Muscle of leg (tissue), 11 donors: ENCODE results near the gene ATP6V0A4. TPM values are rescaled to one million over a fixed set of nuclear protein-coding genes. Genes with fewer than 3 reads are reported as not detected.
"Not testable (repeated sequence)": the region's sequence is repeated elsewhere in the genome, so short reads cannot be mapped to it uniquely, and the experiment has no call there.

Experiments used
- DNase-seq: peaks from one replicate; pipeline ENCODE4 v3.0.0; 2013
- H3K27ac ChIP-seq: one replicate; pipeline ENCODE4 v1.5.1; 2013; ENCODE audit warnings: mild to moderate bottlenecking, low read length, control low read depth
- H3K27me3 ChIP-seq: one replicate; pipeline ENCODE4 v1.6.1; 2013; ENCODE audit warnings: low read length; ENCODE audit not compliant: control insufficient read depth, insufficient read depth
- H3K36me3 ChIP-seq: one replicate; pipeline ENCODE4 v1.6.1; 2013; ENCODE audit warnings: low read length; ENCODE audit not compliant: control insufficient read depth, insufficient read depth
- H3K4me1 ChIP-seq: one replicate; pipeline ENCODE4 v1.6.1; 2013; ENCODE audit warnings: low read length; ENCODE audit not compliant: control insufficient read depth, insufficient read depth
- H3K4me3 ChIP-seq: one replicate; pipeline ENCODE4 v1.5.1; 2013; ENCODE audit warnings: low read length, control low read depth
- H3K9me3 ChIP-seq: replicated peaks from 2 replicates; pipeline ENCODE4 v1.6.1; 2013; ENCODE audit warnings: low read depth, low read length; ENCODE audit not compliant: control insufficient read depth
- WGBS: methylation state at CpG from one replicate; pipeline ENCODE4 v1.1.5; 2013; ENCODE audit warnings: missing lambda C conversion rate; ENCODE audit not compliant: insufficient coverage; 5-methylcytosine and 5-hydroxymethylcytosine counted together
- polyA plus RNA-seq, 8 donors: library from polyadenylated mRNA; unstranded; fragments of 120-200 nt; gene quantifications; one replicate each; pipeline versions ENCODE4 v1.2.1 to v1.2.3, GENCODE V29; 2013; ENCODE audit warnings: inconsistent platforms in 1 of 8, low replicate concordance in 1 of 8; ENCODE audit not compliant: insufficient read length in 8 of 8, insufficient read depth in 1 of 8
- total RNA-seq: library from RNA; stranded (reverse); fragments of 120-200 nt; gene quantifications from one replicate; pipeline ENCODE4 v1.2.4, GENCODE V29; 2013

ATP6V0A4 gene
- total and polyA plus RNA-seq, 9 donors, result 0.04 to 0.18 (median 0.10) TPM; not detected in 1

DNA sequence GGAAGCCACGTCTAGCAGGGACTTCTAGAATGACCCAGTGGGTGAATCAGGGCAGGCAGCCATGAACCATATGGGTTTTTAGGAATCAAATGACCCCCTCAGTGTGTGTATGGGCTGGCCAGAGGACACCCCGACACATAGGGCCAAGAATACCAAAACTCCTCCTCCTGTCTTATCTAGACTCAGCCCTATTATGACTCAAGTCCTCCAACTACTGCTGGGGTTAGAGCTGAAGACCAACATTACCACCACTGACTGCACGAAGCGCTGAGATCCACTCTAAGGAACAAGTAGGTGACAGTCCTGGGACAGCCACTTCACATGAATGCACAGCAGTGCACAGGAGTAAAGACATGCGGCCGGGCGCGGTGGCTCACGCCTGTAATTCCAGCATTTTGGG lies 85.3 kb downstream of the ATP6V0A4 start:
- H3K9me3 ChIP-seq, result no peaks in the 10 kb centered on the region
- 93% methylated on average over 6 of the region's 9 CpGs for WGBS
- H3K4me3 ChIP-seq, result no peak overlapping the region
- H3K27me3 ChIP-seq, result no peaks in the 10 kb centered on the region
- H3K27ac ChIP-seq, result no peak overlapping the region
- no peak for DNase-seq
- H3K36me3 ChIP-seq, result no peaks in the 10 kb centered on the region
- H3K4me1 ChIP-seq, result no peaks in the 10 kb centered on the region

DNA sequence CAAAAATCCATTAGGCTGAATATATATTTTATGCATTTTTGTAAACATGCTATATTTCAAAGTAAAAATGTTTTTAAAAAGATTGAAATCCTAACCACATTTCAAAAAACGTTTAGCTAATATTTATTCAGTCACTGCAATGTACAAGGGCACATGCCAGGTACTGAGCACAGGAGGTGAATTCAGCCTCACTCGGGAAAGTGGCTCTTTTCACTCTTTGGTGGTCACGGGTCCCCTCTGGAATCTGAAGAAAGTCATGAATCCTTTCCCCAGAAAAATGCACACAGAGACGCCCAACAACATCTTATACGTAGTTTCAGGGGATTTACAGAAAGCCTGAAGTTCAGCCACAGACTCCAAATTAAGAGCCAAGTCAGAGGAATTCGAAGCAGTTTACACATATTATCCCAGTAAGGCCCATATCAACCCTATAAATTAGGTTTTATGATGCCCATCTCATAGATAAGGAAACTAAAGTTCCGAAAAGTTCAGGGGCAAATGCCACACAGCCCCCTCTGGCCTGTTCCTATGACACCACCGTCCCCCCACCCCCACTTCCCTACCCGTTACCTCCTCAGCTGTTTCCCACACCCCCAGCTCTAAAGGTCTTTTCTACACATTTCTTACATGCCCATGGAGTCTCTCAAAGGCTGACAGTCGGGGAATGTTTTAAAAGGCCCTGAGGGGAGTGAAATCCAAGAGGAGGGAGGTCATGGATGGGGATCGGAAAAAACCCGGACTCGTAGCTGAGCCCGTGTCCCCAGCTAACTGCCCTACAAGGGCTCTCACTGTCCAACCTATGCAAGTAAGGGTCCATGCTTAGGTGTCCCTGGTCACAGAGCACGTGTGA lies 87.2 kb downstream of the ATP6V0A4 start:
- DNase-seq, result no peak
- no peaks in the 10 kb centered on the region for H3K9me3 ChIP-seq
- WGBS, result 65% methylated on average over 8 of the region's 15 CpGs
- H3K27ac ChIP-seq, result no peak overlapping the region
- H3K4me3 ChIP-seq, result no peak overlapping the region
- no peaks in the 10 kb centered on the region for H3K36me3 ChIP-seq
- H3K27me3 ChIP-seq, result no peaks in the 10 kb centered on the region
- no peaks in the 10 kb centered on the region for H3K4me1 ChIP-seq

DNA sequence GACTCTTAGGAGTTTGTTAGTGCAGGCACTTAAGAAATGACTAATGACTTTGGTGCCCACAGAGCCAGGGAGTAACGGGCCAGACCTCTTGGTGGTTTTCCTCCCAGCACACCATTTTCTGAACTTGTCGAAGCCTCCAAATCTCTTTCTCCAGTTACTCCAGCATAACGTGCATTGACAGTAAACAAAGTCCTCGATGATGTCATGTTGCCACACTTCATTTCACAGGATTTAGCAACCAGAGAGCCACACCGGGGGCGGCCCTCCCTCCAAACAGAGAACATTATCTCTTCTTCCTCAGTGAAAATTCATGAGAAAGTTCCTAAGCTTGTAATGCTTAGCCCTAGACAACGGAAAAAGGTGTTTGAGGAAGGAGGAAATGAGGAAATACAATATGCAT lies 92.8 kb downstream of the ATP6V0A4 start:
- H3K27ac ChIP-seq, result no peak overlapping the region
- no peaks in the 10 kb centered on the region for H3K27me3 ChIP-seq
- H3K4me1 ChIP-seq, result no peaks in the 10 kb centered on the region
- H3K36me3 ChIP-seq, result no peaks in the 10 kb centered on the region
- no peaks in the 10 kb centered on the region for H3K9me3 ChIP-seq
- WGBS, result 59% methylated on average over 4 of the region's 7 CpGs
- no peak overlapping the region for H3K4me3 ChIP-seq
- no peak for DNase-seq

DNA sequence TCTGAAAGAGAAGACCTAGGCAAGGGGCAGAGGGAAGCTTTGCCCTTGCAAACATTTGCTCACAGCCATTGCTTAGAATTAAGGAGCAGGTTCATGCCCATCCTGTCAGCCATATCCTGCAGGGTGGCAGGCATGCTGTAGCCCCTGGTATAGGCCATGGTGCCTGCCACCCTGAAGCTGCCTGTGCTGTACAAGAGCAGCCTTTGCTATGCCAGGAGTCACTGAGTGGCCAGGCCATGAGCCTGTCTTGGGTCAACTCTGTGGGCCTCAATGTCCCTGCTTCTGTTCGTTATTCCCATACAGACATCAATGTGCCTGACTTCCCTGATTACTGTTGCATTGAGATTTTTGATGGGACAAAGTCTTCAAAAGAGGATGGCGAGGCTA lies 96.5 kb downstream of the ATP6V0A4 start:
- Histone ChIP-seq H3K4me3 (no peak overlapping the region), H3K4me1 (no peaks in the 10 kb centered on the region), H3K27me3 (no peaks in the 10 kb centered on the region), H3K9me3 (no peaks in the 10 kb centered on the region), H3K27ac (no peak overlapping the region), H3K36me3 (no peaks in the 10 kb centered on the region)
- DNase-seq, result no peak
- WGBS, result 92% methylated on average over 1 of the region's 2 CpGs

DNA sequence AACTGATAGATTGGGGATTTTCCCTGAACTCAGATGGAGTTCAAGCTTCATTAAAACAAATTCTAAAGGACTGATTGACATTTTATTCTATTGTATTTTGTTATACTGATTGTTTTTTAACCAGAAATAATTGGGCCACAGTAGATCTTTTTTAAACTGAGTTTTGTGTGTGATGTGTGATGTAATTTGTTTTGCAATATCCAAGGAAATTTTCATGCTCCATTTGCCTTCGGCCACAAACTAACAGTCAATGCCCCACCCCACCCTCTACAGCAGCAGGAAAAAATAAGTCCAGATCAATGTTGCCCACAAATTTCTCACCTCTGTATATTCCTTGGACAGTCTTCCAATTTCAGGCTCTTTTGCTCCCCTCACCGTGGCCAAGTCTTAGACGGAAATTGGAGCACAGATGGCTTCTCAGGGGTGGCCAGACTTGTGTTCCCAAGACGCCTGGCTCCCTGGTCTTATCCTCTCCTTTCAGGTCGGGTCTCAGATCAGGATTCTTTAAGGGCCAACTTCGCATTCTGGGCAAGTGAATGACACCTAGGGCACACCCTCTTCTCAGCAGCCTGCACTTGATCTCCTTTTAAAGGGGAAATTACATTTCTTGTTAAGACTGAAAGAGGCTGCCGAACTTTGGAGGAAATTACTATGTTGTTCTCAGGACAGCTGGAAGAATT lies 97.0 kb downstream of the ATP6V0A4 start, which contains the start of gene SVOPL:
SVOPL (minus strand) TSS at position 506 of the 680 bp plus-strand sequence. CDS start 22,317 bp downstream, outside the sequence.
- no peaks in the 10 kb centered on the region for H3K9me3 ChIP-seq
- no peak for DNase-seq
- WGBS, result 52% methylated on average over 5 of the region's 7 CpGs
- no peak within 1 kb of the TSS for H3K4me3 ChIP-seq
- H3K36me3 ChIP-seq, result no peaks in the 10 kb centered on the region
- no peak within 1 kb of the TSS for H3K27ac ChIP-seq
- no peaks in the 10 kb centered on the region for H3K27me3 ChIP-seq
- H3K4me1 ChIP-seq, result no peaks in the 10 kb centered on the region

DNA sequence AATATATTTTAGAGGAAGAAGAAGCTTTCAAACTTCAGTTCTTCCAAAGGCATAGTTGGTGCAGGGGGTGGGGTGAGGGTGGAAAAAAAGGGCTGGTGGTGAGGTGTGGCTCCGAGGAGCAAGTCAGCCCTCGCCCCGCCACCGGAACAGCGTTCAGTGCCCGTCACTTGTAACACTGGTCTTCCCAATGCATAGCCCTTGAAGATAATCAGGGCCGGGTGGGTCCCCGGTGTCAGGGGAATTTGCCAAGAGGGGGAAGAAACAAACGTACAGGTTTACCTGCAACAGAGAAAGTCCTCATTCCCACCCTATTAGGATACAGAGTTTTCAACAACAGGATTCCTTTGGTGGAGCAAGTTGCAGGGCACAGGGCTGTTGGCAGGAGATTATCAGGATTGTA lies 98.3 kb downstream of the ATP6V0A4 start:
- Histone ChIP-seq H3K9me3 (no peaks in the 10 kb centered on the region), H3K4me1 (no peaks in the 10 kb centered on the region), H3K4me3 (no peak overlapping the region), H3K27me3 (no peaks in the 10 kb centered on the region), H3K36me3 (no peaks in the 10 kb centered on the region), H3K27ac (no peak overlapping the region)
- WGBS, result 90% methylated on average over 6 of the region's 9 CpGs
- DNase-seq, result no peak

DNA sequence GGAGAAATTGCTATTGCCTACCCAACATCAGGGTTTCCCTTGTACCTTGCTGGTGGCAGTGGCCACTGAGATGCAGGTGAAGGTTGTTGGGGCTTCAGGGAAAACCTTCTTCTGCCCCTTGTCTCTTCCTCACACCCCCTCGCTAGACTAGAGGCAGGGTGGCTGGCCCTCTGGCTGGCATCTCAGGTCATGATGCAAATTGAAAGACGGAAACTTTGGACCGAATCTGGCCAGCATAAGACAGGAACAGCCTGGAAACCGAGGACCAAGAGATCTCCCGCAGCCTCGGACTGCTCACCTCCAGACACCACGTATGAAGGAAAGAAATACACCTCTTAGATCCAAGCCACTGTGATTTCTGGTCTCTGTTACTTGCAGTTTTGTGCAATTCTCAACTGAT lies 99.7 kb downstream of the ATP6V0A4 start:
- H3K27ac ChIP-seq, result no peak overlapping the region
- H3K27me3 ChIP-seq, result no peaks in the 10 kb centered on the region
- no peak overlapping the region for H3K4me3 ChIP-seq
- no CpG with 5 or more reads among the region's 7 CpGs for WGBS
- no peaks in the 10 kb centered on the region for H3K36me3 ChIP-seq
- no peaks in the 10 kb centered on the region for H3K4me1 ChIP-seq
- H3K9me3 ChIP-seq, result no peaks in the 10 kb centered on the region
- no peak for DNase-seq

DNA sequence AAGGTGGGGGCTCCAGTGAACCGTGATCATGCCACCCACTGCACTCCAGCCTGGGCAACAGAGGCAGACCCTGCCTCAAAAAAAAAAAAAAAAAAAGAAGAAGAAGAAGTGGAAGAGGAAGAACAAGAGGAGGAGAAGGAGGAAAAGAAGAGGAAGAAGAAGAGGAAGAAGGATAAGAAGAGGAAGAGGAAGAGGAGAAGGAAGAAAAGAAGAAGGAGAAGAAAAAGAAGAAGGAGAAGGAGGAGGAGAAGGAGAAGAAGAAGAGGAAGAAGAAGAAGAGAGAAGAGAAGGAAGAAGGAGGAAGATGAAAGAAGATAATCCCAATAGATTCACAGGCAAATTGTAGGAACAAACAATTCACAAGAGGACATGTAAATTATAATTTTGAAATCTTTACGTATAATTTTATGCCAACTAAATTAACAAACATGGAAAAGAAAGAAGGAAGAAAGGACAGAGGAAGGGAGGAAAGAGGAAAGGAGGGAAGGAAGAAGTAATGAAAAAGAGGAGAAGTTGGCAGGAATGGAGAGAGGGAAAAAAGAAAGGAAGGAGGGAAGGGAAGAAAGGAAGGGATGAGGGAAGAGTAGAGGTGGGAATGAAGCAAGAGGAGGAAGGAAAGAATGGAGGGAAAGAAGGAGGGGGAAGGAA lies 100.3 kb downstream of the ATP6V0A4 start:
- no peaks in the 10 kb centered on the region for H3K36me3 ChIP-seq
- no peak for DNase-seq
- no peaks in the 10 kb centered on the region for H3K4me1 ChIP-seq
- no peak overlapping the region for H3K27ac ChIP-seq
- no peaks in the 10 kb centered on the region for H3K9me3 ChIP-seq
- H3K4me3 ChIP-seq, result no peak overlapping the region
- no peaks in the 10 kb centered on the region for H3K27me3 ChIP-seq
- WGBS, result no CpG with 5 or more reads among the region's 2 CpGs

DNA sequence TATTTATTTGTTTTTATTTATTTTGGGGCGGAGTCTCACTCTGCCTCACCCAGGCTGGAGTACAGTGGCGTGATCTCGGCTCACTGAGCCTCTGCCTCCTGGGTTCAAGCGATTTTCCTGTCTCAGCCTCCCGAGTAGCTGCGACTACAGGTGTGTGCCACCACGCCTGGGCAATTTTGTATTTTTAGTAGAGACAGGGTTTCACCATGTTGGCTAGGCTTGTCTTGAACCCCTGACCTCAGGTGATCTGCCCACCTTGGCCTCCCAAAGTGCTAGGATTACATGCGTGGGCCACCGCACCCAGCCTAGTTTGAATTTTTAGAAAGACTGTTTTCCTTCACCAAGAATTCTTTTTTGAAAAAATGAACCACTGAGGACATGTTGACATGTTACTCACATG lies 102.2 kb downstream of the ATP6V0A4 start:
- H3K9me3 ChIP-seq, H3K36me3 ChIP-seq, H3K27ac ChIP-seq, H3K27me3 ChIP-seq, H3K4me1 ChIP-seq, H3K4me3 ChIP-seq, DNase-seq: not testable (repeated sequence)
- WGBS, result 94% methylated on average over 8 of the region's 9 CpGs

DNA sequence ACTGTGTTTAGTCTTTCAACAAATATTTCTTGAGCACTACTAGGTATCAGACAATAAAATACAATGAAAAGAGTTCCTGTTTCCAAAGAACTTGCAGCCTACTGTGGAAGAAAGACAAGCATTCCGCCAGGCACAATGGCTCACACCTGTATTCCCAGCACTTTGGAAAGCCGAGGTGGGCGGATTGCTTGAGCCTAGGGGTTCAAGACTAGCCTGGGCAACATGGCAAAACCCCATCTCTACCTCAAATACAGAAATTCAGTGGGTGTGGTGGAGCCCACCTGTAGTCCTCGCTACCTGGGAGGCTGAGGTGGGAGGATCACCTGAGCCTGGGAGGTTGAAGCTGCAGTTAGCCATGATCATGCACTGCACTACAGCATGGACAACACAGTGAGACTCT lies 102.9 kb downstream of the ATP6V0A4 start:
- WGBS, result no CpG with 5 or more reads among the region's 4 CpGs
- Histone ChIP-seq H3K27ac (no peak overlapping the region), H3K4me3 (no peak overlapping the region), H3K4me1 (no peaks in the 10 kb centered on the region), H3K9me3 (no peaks in the 10 kb centered on the region), H3K27me3 (no peaks in the 10 kb centered on the region), H3K36me3 (no peaks in the 10 kb centered on the region)
- DNase-seq, result no peak
